Measurements from ENCODE around the gene SPHKAP. TPM values are rescaled to one million over a fixed set of nuclear protein-coding genes. Genes with fewer than 3 reads are reported as not detected.
A peak's percentile ranks its signal among the peaks of the same experiment; 100 is the strongest.
"Not testable (repeated sequence)": the region's sequence is repeated elsewhere in the genome, so short reads cannot be mapped to it uniquely, and the experiment has no call there.

SPHKAP gene
- polyA plus RNA-seq, 3 donors, result 2.3 to 7.6 (median 2.5) TPM

DNA sequence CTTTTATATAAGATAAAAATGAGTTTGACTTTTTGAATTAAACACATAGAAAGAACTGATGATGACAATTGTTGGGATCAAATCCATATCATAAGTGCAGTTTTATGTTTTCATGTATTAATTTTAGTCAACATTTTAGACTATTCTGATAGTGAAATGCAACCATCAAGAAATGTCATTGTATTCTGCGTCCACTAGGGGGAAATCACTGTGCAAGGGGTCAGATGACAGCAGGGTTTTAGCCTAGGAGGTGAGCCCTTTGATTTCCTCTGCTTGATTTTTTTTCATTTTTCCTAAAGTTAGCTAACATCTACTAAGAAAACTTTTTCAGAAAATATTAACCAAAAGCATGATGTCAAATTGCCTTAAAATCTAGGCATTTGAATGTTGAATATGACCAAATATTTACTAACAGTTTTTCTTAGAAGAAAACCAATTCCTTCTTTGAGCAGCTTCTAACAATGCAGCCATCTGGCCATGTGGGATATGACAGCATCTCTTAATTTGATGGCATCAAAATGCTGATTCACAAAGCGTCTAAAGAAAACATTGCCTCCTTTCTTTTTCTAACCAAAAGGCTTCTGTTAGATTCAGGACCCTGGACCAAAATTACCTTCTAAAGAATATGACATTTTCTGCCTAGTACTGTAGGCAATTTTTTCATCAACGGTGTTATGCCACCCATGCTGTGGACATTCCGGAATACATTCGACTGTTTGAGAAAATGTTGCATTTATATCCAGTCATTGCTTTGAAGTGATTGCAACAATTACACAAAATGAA lies 141.5 kb downstream of the SPHKAP start:
- DNase-seq (ENCODE audit: low read depth in 3 of 3, low spot score in 2 of 3), result no peak

DNA sequence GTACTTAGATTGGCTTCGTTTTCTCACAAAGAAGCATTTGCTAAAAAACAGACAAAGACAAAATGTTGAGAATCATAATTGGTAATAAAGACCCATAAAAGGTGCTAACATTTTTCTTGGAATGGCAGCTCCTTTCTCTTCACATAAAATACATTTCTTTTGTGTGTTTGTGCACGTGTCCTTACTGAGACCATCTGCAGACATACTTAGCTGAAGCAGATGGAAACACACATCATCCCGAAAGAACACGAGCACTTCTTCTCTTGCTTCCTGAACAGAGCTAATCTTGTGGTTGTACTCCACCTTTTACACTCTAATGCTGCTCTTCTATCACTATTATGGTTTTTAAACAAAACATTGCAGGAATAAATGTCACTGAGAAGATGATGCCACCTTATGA lies 142.5 kb downstream of the SPHKAP start:
- no peak for DNase-seq (ENCODE audit: low read depth in 3 of 3, low spot score in 2 of 3)

DNA sequence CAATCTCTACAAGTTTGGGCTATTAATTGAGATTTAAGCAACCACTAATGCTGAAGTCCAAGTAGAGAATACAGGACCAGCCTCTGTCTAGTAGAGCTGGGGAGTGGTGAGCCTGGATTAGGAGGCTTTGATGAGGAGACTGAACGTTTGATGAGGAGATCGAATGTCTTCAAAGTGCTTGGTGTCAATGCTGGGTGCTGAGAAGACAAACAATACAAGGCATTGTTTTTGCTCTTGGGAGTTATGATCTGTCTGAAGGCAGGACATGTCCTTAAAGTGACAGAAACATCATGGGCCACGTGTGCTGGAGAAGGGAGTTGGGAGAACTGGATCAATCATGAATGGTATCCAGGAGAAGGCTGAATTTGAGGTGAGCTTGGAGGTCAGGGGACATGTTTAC lies 143.6 kb downstream of the SPHKAP start:
- DNase-seq (ENCODE audit: low read depth in 3 of 3, low spot score in 2 of 3), result no peak

DNA sequence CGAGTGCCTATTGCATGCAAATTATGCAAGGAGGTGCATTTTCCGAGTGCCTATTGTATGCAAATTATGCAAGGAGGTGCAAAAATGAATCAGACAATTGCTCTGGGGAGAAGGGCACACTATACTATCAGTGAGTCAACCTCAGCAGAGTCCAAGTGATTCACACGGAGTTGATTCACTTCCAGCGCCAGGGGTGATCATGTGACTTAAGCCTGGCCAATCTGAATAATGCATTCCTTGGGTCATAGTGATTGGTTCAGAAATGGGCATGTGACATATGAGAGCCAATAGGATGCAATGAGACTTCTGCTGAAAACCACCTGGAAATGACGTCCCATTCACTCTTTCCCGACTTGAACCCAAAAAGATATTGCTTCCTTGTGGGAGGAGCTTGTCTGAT lies 157.9 kb downstream of the SPHKAP start:
- no peak for DNase-seq (ENCODE audit: low read depth in 3 of 3, low spot score in 2 of 3)

DNA sequence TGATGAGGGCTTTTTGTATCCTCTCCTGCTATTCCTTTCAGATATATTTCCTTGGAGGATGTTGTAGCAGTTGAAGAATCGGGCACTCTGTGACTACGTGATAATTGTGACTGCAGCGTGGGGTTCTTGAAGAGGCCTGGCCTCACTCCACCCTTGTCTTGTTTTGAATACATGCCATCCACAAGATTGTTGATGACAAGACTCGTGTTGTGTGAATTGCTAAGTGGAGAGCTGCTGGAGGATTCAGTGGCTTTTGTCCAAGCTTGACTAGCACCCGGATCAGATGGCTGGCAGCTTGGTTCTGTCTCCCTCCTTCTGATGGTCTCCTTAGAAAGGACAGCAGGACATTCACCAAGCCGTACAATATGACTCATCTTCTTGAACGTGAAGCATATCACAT lies 163.2 kb downstream of the SPHKAP start:
- no peak for DNase-seq (ENCODE audit: low read depth in 3 of 3, low spot score in 2 of 3)

DNA sequence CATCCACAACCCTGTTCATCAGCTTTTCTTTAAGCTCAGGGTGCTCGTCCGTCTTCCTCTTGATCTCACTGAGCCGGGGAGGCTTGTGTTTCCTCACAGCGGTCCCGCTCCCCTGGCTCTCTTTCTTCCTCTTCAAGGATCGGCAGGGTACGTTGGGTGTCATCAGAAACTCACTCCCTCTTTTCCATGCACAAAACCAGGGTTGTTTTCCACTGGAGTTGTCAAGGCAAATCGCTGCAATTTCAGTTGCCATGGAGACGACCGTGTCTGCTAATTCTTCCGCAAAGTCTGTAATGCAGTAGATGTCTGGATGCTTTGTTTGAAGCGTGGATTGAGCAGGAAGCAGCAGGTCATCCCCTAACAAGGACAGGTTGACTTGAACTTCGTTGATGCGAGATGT lies 163.7 kb downstream of the SPHKAP start:
- no peak for DNase-seq (ENCODE audit: low read depth in 3 of 3, low spot score in 2 of 3)

DNA sequence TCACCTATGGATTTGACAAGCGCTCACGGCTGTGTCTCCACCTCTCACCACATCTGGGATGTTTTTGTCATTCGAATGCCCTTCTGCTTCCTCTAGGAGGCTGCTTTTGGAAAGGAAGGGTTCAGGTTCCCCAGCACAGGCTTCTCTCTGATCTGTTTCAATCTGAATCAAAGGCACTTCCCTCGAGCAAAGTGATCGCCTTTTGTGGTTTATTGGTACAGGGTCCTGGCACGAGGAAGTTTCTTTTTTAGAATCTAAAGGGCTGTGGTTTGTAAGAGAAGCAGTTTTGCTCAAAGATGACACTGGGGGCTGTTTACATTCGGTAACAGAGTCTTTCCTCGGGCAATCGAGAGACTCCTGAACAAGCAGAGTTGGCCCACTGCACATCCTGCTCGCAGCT lies 165.1 kb downstream of the SPHKAP start:
- no peak for DNase-seq (ENCODE audit: low read depth in 3 of 3, low spot score in 2 of 3)

DNA sequence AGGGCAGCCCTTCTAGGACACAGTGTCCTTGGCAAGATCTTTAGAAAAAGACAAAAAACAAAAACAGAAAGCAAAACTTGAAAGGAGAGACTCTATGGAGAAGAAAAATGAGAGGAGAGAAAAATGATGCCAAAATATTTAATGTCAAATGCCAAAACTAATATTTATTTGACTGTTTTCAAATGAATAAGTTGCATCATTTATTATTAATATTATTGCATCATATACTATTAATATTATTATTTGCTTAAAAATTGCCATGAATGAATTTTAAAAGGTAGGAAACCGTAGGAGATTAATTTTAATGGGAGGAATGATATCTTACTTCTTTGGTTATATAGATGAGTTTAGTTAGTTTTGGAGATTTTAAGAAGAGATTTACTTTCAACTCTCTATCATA lies 165.7 kb downstream of the SPHKAP start:
- no peak for DNase-seq (ENCODE audit: low read depth in 3 of 3, low spot score in 2 of 3)

DNA sequence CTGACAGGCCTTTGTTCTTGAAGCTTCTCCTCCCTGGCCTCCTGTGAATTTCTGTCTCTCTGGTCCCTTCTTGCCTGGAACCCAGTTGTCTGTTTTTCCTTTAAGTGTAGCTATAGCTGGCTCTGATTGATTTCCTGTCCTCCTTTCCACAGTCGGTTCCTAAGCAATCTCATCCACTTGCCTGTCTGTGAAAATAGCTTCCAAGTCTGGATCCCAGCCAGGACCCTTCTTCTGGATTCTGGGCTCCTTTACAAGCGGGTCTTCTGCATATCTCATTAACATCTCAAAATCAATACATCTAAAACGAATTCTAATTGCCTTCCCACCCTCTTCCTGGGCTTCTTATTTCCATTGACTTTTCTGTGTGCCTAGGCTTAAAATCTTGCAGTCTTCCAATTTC lies 185.1 kb downstream of the SPHKAP start:
- no peak for DNase-seq (ENCODE audit: low read depth in 3 of 3, low spot score in 2 of 3)

DNA sequence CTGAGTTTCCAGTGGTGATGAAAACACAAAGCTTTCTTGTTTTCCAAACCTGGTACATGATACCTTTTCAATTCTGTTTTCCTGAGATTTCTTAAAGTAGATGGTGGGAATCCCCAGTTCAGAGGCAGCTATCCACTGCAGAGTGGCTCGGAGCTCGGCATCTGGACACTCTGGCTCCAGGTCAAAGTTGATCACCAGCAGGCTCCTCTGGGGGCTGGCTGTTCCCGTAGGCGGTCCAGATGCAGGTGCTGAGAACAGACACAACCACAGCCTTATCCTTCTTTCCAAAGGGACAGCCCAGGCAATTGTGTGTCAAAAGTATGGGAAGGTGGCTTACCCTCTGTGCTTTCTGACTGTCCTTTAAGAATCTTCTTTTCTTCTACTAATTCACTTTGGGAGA lies 190.6 kb downstream of the SPHKAP start:
- DNase-seq (ENCODE audit: low read depth in 3 of 3, low spot score in 2 of 3), result no peak

DNA sequence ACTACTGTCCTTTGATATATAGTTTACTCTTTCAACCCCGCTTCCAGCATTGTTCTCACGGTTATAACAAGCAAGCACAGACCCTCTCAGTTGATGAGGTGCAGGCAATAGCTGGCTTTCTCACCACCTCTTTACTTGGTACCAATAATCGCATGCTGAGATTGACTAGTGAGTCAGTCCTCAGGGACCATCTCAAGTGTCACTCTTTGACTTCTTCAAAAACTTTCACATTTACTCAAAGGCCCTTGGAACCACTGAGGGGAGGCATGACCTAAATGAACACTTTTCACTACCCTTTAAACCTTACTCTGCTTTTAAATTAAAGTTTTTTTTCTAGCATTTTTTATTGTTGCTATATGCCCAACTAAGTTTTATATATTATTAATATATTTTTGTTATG lies 208.2 kb downstream of the SPHKAP start:
- DNase-seq (ENCODE audit: low read depth in 3 of 3, low spot score in 2 of 3), result no peak

DNA sequence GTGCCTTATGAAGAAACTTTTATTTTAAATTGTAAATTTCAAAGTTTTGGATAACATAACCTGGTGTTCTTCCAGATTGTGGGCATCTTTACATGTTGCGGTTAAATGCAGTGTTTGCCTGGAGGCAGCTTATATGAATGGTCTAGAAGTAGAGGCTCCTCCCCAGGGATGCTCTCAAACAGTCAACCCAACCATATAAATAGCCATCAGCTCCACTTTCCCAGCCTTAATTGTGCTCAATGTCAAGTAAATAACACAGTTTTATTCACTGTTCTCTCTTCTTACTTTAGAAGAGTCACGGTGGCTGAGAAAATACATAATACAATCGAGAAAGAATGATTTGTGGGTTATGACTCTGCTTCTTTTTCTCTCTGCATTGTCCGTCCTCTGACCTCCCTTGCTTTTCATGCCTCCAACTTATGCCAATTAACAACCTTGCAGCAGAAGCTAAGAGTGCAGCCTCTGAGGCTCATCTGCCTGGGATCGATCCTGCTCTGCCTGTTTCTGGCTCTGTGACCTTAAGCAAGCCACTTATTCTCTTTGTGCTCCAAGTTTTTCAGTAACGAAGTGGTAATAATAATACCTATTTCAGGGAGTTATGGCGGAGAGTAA lies 209.8 kb downstream of the SPHKAP start:
- no peak for DNase-seq (ENCODE audit: low read depth in 3 of 3, low spot score in 2 of 3)

DNA sequence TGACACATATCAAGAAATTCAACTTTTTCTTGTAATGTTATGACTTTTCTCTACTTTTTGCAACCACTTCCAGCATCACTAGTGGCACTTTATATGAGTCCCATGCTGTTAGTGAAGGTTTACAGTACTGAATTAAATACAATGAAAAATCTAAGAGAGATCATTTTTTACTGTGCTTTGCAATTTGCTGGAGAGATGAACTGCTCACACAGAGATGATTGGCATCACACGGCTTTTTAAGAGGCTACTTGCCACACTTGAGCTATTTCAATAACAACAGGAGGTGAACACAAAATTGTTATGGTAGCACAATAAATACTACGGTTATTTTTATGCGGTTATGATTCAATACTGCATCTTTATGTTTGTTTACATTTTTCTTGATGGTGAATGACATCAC lies 221.2 kb downstream of the SPHKAP start:
- DNase-seq (ENCODE audit: low read depth in 3 of 3, low spot score in 2 of 3), result no peak

DNA sequence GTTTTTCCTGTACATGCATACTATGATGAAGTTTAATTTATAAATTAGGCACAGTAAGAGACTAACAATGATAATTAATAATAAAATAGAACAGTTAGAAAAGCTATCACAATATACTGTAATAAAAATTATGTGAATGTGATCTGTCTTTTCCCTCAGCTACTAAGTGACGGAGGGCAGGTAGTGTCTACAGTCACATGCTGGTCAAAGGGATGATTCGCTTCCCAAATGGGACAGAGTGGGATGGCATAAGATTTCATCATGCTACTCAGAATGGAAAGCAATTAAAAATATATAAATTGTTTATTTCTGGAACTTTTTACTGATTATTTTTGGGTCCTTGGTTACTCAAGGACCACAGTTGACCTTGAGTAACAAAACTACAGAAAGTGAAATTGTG lies 238.5 kb downstream of the SPHKAP start:
- no peak for DNase-seq (ENCODE audit: low read depth in 3 of 3, low spot score in 2 of 3)

DNA sequence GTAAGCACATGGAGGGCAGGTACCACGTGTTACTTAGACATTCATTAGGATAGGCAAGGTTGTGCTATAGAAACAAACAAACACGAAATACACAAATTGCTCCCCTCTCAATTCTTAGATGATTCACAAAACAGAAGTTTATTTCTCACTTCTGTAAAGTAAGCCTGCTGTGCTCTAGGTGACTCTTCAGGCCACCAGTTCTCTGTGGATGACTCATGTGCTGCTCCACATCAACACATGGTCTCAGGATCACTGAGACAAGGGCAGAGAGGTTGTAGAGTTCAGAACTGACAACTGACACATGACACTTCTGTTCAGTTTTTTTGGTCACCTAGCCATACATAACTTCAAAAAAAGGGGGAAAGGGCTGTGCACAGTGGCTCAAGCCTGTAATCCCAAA lies 239.5 kb downstream of the SPHKAP start:
- DNase-seq (ENCODE audit: low read depth in 3 of 3, low spot score in 2 of 3), result no peak

DNA sequence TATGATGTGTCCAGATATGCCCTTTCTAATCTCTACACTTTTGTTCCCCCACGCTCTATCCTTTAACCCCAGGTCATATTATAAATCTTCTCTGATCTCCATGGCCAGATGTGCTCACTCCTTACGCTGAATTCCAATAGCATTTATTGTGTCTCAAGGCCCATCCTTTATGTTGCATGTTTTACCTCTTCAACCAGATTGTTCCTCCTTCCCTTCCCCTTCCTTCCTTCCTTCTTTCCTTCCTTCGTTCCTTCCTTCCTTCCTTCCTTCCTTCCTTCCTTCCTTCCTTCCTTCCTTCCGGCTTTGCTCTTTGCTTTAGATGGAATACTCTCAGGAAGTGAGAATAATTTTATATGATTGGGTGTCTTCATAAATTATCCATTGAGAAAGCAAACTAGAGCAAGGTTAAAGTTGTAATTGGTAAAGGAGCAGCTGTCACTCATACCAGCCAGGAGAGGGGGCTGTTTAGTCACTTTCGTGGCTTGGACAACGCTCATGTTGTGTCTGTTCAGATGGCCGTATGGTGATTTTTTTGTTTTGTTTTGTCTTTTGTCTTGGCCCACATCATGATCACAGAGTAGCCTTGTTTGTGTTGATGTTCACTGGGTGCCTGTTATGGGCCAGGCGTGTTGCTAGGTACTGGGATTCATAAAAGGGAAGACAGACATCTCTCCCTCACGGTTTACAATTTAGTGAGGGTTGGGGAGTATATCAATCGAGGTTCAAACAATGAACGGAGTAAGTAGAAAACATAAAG lies 242.0 kb downstream of the SPHKAP start:
- DNase-seq (ENCODE audit: low read depth in 3 of 3, low spot score in 2 of 3), result peak in 1 of 3 donors; percentile 7

DNA sequence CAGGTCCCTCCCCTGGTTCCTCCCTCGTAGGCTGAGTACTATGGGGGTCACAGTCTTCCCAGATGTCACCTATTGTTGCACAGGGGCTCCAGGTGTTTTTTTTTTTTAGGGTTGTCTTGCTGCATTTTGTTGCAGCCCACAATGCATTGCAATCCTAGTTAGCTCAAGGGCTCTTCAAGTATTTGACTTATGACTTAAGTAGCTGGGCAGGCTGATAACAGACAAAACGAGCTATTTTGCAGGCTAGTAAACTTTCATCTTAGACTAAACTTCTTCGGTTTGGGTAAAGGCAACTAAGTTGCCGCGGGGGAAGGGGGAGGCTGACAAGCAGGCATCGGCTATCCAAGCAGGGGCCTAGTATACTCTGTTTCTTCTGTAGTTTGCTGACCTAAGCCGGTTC lies 245.2 kb downstream of the SPHKAP start:
- DNase-seq (ENCODE audit: low read depth in 3 of 3, low spot score in 2 of 3), result not testable (repeated sequence)

DNA sequence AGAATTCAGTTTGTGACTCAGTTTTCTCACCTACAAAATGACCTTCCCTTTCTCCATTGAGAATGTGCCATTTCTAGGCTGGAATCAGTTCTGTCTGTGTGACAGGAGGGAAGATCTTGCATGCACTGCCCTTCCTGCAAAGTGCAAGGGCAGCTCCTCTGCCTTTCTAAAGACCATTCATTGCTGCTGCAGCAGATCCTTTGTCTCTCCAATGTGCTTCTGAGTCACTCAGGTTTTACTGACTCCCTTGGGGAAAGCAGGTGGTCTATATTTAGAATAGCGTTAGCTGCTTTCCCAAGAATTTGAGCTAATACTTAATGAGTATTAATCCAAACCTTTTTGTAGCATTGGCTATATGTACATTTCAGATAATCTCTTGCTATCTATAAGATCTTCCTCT lies 247.6 kb downstream of the SPHKAP start:
- no peak for DNase-seq (ENCODE audit: low read depth in 3 of 3, low spot score in 2 of 3)

DNA sequence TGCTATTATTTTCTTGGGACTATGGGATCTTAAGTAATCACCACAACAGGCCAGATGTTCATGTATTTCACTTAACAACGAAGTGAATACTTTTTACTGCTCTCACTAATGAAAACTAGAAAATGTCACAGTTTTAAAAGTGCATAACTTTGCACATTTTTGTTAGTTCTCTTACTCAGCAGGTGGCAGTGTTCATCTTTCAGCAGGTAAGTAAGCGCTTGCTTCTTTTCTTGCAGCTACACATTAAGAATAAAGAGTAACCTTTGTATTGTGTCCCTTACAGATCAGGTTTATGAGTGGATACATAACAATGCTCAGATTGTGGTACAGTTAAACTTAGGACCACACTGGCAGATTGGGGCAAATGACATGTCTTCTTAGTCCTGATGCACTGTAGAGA lies 249.1 kb downstream of the SPHKAP start:
- no peak for DNase-seq (ENCODE audit: low read depth in 3 of 3, low spot score in 2 of 3)

DNA sequence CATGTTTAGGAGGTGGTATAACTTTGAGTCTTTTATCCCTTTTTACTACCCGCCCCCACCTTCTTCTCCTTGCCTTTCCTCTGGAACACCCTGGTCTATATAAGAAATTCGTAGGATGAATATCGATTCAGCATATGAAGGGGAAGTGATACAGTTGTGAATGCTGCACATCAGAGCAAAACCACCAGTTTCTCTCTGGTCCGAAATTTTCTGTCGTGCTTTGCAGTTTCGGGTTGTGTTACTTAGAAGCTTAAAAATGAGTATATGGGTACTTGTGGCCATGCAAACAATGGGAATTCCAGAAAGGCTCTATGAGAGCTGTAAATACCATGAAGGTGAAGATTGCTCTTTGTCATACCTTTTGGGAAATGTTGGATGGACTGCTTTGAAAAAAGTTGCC lies 249.5 kb downstream of the SPHKAP start:
- no peak for DNase-seq (ENCODE audit: low read depth in 3 of 3, low spot score in 2 of 3)

Data from right renal cortex interstitium (tissue), 3 donors.